Measurements from ENCODE around the gene TMC6. TPM values are rescaled to one million over a fixed set of nuclear protein-coding genes. Genes with fewer than 3 reads are reported as not detected.
"Not testable (repeated sequence)": the region's sequence is repeated elsewhere in the genome, so short reads cannot be mapped to it uniquely, and the experiment has no call there.

The TMC6 gene
- total RNA-seq, 1 donor from 2014 or later: 2.9 TPM

- no peak for DNase-seq (ENCODE audit: low read depth)
Observed at GRCh38 chr17:78125138-78125913, 3.2 kb downstream of the TMC6 start.

GRCh38 chr17:78124836-78125137 lies 3.8 kb downstream of the TMC6 start:
- DNase-seq (ENCODE audit: low read depth): no peak

GRCh38 chr17:78124081-78124835 lies 4.3 kb downstream of the TMC6 start:
- DNase-seq (ENCODE audit: low read depth): no peak

GRCh38 chr17:78123258-78123929 lies 5.2 kb downstream of the TMC6 start:
- DNase-seq (ENCODE audit: low read depth): no peak

- no peak for DNase-seq (ENCODE audit: low read depth)
Observed at GRCh38 chr17:78122931-78123249, 5.7 kb downstream of the TMC6 start.

GRCh38 chr17:78122216-78122930 lies 6.2 kb downstream of the TMC6 start:
- DNase-seq (ENCODE audit: low read depth): no peak

GRCh38 chr17:78121801-78122215 lies 6.7 kb downstream of the TMC6 start:
- DNase-seq (ENCODE audit: low read depth): no peak

GRCh38 chr17:78120971-78121800 lies 7.4 kb downstream of the TMC6 start:
- DNase-seq (ENCODE audit: low read depth): no peak

GRCh38 chr17:78120537-78120936 lies 8.0 kb downstream of the TMC6 start:
- no peak for DNase-seq (ENCODE audit: low read depth)

GRCh38 chr17:78118801-78119241 lies 9.7 kb downstream of the TMC6 start:
- DNase-seq (ENCODE audit: low read depth): no peak

- no peak for DNase-seq (ENCODE audit: low read depth)
Observed at GRCh38 chr17:78117027-78117981, 11.3 kb downstream of the TMC6 start.

GRCh38 chr17:78116411-78116810 lies 12.1 kb downstream of the TMC6 start:
- no peak for DNase-seq (ENCODE audit: low read depth)

- DNase-seq (ENCODE audit: low read depth): not testable (repeated sequence)
Observed at GRCh38 chr17:78115803-78116202, 12.8 kb downstream of the TMC6 start.

- no peak for DNase-seq (ENCODE audit: low read depth)
Observed at GRCh38 chr17:78114831-78115723, 13.5 kb downstream of the TMC6 start.

GRCh38 chr17:78113804-78114785 lies 14.5 kb downstream of the TMC6 start:
- no peak for DNase-seq (ENCODE audit: low read depth)

GRCh38 chr17:78112518-78113471 lies 15.8 kb downstream of the TMC6 start:
- DNase-seq (ENCODE audit: low read depth): peak; percentile 50
